Body of pancreas (tissue), 4 donors: Measurements from ENCODE around the gene ZMYND10.
A peak's percentile ranks its signal among the peaks of the same experiment; 100 is the strongest.

Experiments
- CTCF ChIP-seq, 7 experiments: fragments of 450-650 bp in 4 of 7; fragments of 200-600 bp in 3 of 7; sonication (generic) in 3 of 7; IDR thresholded peaks; one replicate each; pipeline ENCODE4 v1.5.1; 2016 to 2019; ENCODE audit warnings: antibody characterized with exemption in 7 of 7
- POLR2A ChIP-seq, 3 donors: fragments of 450-650 bp; IDR thresholded peaks; one replicate each; pipeline ENCODE4 v1.6.1; 2016; ENCODE audit warnings: antibody characterized with exemption in 3 of 3, mild to moderate bottlenecking in 2 of 3

- TF ChIP-seq CTCF (IDR thresholded peaks at IDR 0.05): no peak
- TF ChIP-seq POLR2A (IDR thresholded peaks at IDR 0.05): peak in 2 of 3 donors; percentile 13 to 19
These were observed 11.7 kb downstream of the ZMYND10 start for GRCh38 chr3:50333744-50334328.
